ENCODE results near the gene LRRC9.

LRRC9 gene

DNA sequence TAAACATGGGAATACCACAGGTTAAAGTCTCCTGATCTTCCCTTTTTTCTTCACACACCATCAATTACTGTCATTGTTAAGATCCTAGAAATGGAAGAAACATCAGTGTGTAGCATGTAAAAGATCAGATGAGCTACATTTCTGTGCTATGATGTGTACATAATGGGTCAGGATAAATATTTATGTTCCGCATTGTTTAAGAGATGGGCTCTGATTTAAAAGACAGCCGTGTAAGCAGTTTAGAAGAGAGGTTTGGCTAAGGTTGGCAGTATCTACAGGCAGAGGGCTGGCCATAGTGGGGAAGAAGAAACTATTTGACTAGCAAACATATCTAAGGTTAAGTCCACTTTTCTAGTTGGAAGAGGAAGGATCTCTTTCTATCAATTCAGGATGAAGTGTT is 49.4 kb downstream of the LRRC9 start:
- Histone ChIP-seq H3K27ac (replicated peaks) (no peak overlapping the region), H3K4me3 (replicated peaks; ENCODE audit: insufficient read depth, low read length) (no peak overlapping the region), H3K27me3 (ENCODE audit: insufficient read depth, poor library complexity, severe bottlenecking) (no peaks in the 10 kb centered on the region)
- TF ChIP-seq POLR2AphosphoS5 (IDR thresholded peaks at IDR 0.05; ENCODE audit: low read depth) (no peak), SPI1 (IDR thresholded peaks at IDR 0.05; ENCODE audit: borderline replicate concordance, low read depth) (no peak), GABPA (IDR thresholded peaks at IDR 0.05; ENCODE audit: low read depth) (no peak)
- TF ChIP-seq, protein P1, sequence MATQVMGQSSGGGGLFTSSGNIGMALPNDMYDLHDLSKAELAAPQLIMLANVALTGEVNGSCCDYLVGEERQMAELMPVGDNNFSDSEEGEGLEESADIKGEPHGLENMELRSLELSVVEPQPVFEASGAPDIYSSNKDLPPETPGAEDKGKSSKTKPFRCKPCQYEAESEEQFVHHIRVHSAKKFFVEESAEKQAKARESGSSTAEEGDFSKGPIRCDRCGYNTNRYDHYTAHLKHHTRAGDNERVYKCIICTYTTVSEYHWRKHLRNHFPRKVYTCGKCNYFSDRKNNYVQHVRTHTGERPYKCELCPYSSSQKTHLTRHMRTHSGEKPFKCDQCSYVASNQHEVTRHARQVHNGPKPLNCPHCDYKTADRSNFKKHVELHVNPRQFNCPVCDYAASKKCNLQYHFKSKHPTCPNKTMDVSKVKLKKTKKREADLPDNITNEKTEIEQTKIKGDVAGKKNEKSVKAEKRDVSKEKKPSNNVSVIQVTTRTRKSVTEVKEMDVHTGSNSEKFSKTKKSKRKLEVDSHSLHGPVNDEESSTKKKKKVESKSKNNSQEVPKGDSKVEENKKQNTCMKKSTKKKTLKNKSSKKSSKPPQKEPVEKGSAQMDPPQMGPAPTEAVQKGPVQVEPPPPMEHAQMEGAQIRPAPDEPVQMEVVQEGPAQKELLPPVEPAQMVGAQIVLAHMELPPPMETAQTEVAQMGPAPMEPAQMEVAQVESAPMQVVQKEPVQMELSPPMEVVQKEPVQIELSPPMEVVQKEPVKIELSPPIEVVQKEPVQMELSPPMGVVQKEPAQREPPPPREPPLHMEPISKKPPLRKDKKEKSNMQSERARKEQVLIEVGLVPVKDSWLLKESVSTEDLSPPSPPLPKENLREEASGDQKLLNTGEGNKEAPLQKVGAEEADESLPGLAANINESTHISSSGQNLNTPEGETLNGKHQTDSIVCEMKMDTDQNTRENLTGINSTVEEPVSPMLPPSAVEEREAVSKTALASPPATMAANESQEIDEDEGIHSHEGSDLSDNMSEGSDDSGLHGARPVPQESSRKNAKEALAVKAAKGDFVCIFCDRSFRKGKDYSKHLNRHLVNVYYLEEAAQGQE (IDR thresholded peaks at IDR 0.05; ENCODE audit: insufficient replicate concordance, low read depth) = no peak
- TF ChIP-seq, protein P2, sequence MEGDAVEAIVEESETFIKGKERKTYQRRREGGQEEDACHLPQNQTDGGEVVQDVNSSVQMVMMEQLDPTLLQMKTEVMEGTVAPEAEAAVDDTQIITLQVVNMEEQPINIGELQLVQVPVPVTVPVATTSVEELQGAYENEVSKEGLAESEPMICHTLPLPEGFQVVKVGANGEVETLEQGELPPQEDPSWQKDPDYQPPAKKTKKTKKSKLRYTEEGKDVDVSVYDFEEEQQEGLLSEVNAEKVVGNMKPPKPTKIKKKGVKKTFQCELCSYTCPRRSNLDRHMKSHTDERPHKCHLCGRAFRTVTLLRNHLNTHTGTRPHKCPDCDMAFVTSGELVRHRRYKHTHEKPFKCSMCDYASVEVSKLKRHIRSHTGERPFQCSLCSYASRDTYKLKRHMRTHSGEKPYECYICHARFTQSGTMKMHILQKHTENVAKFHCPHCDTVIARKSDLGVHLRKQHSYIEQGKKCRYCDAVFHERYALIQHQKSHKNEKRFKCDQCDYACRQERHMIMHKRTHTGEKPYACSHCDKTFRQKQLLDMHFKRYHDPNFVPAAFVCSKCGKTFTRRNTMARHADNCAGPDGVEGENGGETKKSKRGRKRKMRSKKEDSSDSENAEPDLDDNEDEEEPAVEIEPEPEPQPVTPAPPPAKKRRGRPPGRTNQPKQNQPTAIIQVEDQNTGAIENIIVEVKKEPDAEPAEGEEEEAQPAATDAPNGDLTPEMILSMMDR (IDR thresholded peaks at IDR 0.05; ENCODE audit: insufficient read depth, low read length) = no peak
- DNase-seq (ENCODE audit: low read depth in 1 of 2, low spot score in 1 of 2) = no peak

DNA sequence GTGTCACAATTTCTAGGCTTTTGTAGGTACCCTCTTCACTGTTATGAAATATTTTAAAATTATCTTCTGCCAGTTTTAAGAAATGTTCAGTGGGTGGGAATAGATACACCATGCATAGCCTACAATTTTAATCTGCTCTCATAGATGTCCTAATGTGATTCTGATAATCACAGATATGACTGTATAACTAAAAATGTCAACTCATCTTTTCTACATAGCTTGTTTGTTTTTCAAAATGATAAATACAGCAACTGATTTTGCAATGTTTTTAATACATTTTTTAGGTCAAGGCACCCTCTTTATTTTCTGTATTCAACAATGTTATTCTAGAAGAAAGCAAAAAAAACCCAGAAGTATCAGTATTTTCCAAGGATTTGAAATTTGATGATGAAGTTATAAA is 61.6 kb downstream of the LRRC9 start:
- DNase-seq (ENCODE audit: low read depth in 1 of 2, low spot score in 1 of 2) = no peak
- TF ChIP-seq POLR2AphosphoS5 (IDR thresholded peaks at IDR 0.05; ENCODE audit: low read depth) (no peak), SPI1 (IDR thresholded peaks at IDR 0.05; ENCODE audit: borderline replicate concordance, low read depth) (no peak), GABPA (IDR thresholded peaks at IDR 0.05; ENCODE audit: low read depth) (no peak)
- TF ChIP-seq, protein P2 (IDR thresholded peaks at IDR 0.05; ENCODE audit: insufficient read depth, low read length) = no peak
- TF ChIP-seq, protein P1 (IDR thresholded peaks at IDR 0.05; ENCODE audit: insufficient replicate concordance, low read depth) = no peak
- H3K4me3 ChIP-seq (replicated peaks; ENCODE audit: insufficient read depth, low read length) = no peak overlapping the region
- no peak overlapping the region for H3K27ac ChIP-seq (replicated peaks)
- H3K27me3 ChIP-seq (ENCODE audit: insufficient read depth, poor library complexity, severe bottlenecking) = no peaks in the 10 kb centered on the region

DNA sequence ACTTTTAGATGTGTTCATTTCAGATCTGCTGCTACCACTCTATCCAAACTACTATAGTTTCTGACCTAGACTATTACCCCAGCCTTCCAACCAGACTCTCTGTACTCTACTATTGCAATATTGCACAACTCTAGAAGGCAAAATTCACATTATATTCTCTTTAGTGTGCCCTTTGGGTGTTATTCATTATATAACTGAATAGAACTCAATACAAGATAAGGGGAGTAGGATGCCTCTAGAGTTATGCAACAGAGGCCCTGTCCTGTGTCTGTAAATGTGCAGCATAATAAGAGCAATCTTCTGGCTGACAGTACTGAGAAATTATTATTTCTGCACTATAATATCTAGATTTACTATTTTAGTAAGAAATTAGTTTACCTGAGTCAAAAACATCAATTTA is 63.1 kb downstream of the LRRC9 start:
- H3K27me3 ChIP-seq (ENCODE audit: insufficient read depth, poor library complexity, severe bottlenecking) = no peaks in the 10 kb centered on the region
- no peak overlapping the region for H3K27ac ChIP-seq (replicated peaks)
- no peak for DNase-seq (ENCODE audit: low read depth in 1 of 2, low spot score in 1 of 2)
- TF ChIP-seq POLR2AphosphoS5 (IDR thresholded peaks at IDR 0.05; ENCODE audit: low read depth) = no peak
- no peak for TF ChIP-seq GABPA (IDR thresholded peaks at IDR 0.05; ENCODE audit: low read depth)
- TF ChIP-seq, protein P1 (IDR thresholded peaks at IDR 0.05; ENCODE audit: insufficient replicate concordance, low read depth) = no peak
- no peak overlapping the region for H3K4me3 ChIP-seq (replicated peaks; ENCODE audit: insufficient read depth, low read length)
